Cardiac fibroblast (primary cell): Measurements from ENCODE around the gene GDAP2.
A peak's percentile ranks its signal among the peaks of the same experiment; 100 is the strongest.

Experiments
- DNase-seq, 2 donors: peaks; one replicate each; pipeline versions ENCODE4 v3.0.0 to v3.0.0-alpha.2; 2010; ENCODE audit warnings: low read depth in 2 of 2
- H3K4me3 ChIP-seq, 2 donors: replicated peaks in 1 of 2; 1 replicate in 1 of 2; 2 replicates in 1 of 2; pipeline ENCODE4 v1.5.1; 2011; ENCODE audit warnings: low read depth in 2 of 2, low read length in 2 of 2, mild to moderate bottlenecking in 2 of 2, moderate library complexity in 1 of 2
- TF ChIP-seq, protein P1 (sequence below): IDR thresholded peaks from one replicate; pipeline ENCODE4 v1.5.1; 2011; ENCODE audit warnings: low read depth, mild to moderate bottlenecking, low read length, inconsistent platforms

The GDAP2 gene

DNA sequence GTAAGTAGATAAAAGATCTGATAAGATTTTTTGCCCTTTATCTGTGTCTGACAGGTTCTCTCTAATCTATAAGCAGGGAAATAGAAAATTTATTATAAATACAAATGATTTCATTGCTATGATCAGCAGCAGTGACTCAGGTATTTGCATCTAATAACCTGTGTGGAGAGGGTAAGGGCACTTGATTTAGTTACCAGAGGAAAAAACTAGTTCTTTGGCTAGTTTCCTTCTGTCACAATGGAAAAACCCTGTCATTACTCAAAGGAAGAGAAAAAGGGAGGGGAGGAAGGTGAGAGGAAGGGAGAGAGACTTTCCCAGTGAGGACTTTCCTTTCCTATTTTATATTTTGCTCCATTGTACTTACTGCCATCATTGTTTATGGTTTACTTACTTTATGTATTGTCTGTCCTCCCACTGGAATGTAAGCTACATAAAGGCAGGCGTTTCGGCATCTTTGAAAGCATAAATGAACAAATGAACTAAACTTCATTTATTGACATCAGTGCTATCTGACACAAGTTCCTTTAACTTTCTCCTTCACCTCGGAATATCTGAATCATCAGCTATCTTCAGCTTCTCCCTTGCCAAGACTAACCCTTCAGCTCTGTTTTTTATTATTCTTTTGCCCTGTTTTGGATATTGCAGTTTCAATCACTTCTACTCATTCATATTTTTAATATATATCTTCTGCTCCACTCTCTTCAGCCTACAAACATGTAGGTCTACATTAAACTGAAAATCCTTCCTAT is 35.0 kb upstream of the GDAP2 start:
- no peak overlapping the region for H3K4me3 ChIP-seq
- TF ChIP-seq, protein P1, sequence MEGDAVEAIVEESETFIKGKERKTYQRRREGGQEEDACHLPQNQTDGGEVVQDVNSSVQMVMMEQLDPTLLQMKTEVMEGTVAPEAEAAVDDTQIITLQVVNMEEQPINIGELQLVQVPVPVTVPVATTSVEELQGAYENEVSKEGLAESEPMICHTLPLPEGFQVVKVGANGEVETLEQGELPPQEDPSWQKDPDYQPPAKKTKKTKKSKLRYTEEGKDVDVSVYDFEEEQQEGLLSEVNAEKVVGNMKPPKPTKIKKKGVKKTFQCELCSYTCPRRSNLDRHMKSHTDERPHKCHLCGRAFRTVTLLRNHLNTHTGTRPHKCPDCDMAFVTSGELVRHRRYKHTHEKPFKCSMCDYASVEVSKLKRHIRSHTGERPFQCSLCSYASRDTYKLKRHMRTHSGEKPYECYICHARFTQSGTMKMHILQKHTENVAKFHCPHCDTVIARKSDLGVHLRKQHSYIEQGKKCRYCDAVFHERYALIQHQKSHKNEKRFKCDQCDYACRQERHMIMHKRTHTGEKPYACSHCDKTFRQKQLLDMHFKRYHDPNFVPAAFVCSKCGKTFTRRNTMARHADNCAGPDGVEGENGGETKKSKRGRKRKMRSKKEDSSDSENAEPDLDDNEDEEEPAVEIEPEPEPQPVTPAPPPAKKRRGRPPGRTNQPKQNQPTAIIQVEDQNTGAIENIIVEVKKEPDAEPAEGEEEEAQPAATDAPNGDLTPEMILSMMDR: no peak
- peak; percentile 3 to 44 for DNase-seq

DNA sequence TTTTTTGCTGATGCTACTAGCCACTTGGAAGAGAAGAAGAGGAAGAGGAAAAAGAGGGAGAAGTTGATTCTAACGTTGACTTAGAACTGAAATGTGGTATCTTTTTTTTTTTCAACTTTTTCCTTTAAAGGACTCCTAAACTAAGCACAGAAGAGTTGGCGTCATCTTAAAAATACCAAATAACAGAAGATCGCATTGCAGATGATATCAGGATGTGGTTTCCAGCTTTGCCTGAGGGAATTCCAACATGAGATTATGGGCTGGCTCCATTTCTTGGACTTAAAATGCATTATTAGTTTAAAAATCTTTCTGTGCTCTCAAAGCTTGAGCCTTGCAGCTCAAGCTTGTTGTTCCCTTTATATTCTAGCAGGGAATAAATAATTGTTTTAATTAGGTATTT is 29.9 kb upstream of the GDAP2 start:
- H3K4me3 ChIP-seq: no peak overlapping the region
- TF ChIP-seq, protein P1: no peak
- peak in 1 of 2 donors; percentile 36 for DNase-seq

DNA sequence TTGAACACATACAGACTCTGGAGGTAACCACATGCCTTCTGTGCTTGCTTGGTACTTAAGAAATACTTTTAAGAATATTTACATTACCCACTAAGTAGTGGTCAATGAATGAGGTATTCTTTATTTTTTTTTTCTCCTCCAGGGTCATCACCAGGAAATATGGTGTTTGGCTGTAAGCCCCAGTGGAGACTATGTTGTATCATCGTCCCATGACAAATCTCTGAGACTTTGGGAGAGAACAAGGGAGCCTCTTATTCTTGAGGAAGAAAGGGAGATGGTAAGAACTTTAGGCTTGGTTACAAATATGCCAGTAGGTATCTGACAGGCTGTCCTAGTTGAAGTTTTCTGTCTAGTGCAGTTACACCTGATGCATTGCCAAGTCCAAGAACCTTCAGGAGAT is 23.0 kb upstream of the GDAP2 start:
- DNase-seq: no peak
- H3K4me3 ChIP-seq: no peak overlapping the region
- TF ChIP-seq, protein P1: no peak

DNA sequence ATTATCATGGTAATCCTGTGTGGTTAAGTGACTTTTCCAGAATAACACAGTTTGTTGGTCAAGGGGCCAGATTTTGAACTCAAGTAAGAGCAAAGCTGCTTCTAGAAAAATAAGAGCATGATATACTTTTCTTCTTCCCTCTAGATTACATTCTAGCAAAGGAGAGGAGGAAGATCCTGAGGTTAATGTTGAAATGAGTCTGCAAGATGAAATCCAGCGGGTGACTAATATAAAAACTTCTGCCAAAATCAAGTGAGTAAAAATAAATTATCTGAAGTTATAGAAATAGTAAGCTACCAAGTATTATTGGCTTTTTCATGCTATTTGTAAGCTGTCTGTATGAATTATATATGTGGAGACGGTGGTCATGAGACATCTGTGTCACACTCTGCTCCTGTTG is 12.9 kb upstream of the GDAP2 start:
- TF ChIP-seq, protein P1: no peak
- DNase-seq: no peak
- H3K4me3 ChIP-seq: no peak overlapping the region

DNA sequence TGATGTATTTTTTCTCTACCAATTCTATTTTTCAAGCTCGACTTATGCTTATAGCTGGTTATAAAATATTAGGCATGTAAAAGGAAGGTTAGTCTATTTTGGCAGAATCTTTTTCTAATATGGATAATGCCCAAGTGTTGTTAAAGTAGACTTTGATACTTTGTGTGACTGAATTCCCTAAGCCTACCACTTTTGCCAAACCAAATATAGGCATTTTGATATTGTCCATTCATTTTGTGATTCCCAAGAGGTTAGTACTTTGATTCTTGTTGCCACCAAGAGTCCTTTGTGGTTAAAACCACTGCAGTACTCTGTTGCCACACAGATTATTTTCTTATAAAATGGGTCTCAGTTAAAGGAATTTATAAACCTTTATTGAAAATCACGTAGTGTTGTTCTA is 4.3 kb upstream of the GDAP2 start:
- no peak for DNase-seq
- TF ChIP-seq, protein P1: no peak
- no peak overlapping the region for H3K4me3 ChIP-seq

DNA sequence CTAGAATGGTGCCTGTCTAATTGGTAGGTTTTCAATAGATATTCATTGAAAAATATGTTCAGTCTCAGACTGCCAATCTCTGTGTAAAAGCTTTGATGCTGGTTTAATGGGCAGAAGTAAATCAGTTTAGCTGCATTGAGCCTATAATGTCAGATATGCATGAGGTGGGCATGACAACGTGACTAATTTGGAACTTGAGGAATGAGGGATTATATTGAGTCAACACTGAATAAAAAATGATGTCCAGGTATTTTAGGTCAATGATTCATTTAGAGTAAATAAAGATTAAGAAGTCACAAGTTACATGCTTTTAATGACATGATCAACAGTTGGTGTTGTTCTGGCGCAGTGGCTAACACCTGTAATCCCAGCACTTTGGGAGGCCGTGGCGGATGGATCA is 3.2 kb upstream of the GDAP2 start:
- no peak for DNase-seq
- no peak overlapping the region for H3K4me3 ChIP-seq
- TF ChIP-seq, protein P1: no peak

DNA sequence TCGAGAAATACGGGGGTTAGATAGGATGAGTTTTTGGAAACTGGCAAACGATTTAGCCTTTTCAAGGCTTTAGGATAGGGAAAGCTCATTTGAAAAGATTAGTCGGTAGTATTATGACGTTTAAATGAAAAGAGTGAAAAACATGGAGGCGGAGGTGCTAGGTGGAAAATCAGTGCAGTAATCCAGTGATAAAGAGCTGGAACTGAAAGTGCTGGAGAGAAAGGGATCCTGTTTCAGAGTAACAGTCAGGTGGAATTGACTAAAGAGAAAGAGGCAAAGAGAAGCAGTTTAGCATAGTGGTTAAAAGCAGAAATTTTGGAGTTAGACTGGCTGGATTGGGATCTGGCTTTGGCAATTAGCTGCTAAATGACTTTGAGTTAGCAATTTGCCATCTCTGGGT is 1.1 kb upstream of the GDAP2 start:
- TF ChIP-seq, protein P1: no peak
- peak overlapping the region; percentile 91 to 96 for H3K4me3 ChIP-seq
- no peak for DNase-seq
